Peyer's patch (tissue), 4 donors: ENCODE data around the gene GPR137B. TPM values are rescaled to one million over a fixed set of nuclear protein-coding genes. Genes with fewer than 3 reads are reported as not detected.
A peak's percentile ranks its signal among the peaks of the same experiment; 100 is the strongest.

Experiments
- DNase-seq, 3 donors: peaks; one replicate each; pipeline ENCODE4 v3.0.0-alpha.2; 2017 to 2019
- H3K27ac ChIP-seq, 4 donors: fragments of 200-600 bp; sonication (generic); one replicate each; pipeline ENCODE4 v1.5.1; 2016 to 2019
- H3K27me3 ChIP-seq, 2 donors: fragments of 200-600 bp; sonication (generic); one replicate each; pipeline ENCODE4 v1.5.1; 2019
- H3K36me3 ChIP-seq, 3 donors: fragments of 200-600 bp; sonication (generic); one replicate each; pipeline ENCODE4 v1.5.1; 2016 to 2019
- H3K4me1 ChIP-seq, 4 donors: fragments of 200-600 bp; sonication (generic); one replicate each; pipeline ENCODE4 v1.5.1; 2016 to 2019
- H3K4me3 ChIP-seq, 4 donors: fragments of 200-600 bp; sonication (generic); 1 replicate in 3 of 4; 2 replicates in 1 of 4; pipeline ENCODE4 v1.5.1; 2016 to 2019; ENCODE audit warnings: mild to moderate bottlenecking in 1 of 4
- H3K9me3 ChIP-seq, 4 donors: fragments of 200-600 bp; sonication (generic); one replicate each; pipeline ENCODE4 v1.5.1; 2016 to 2019; ENCODE audit warnings: mild to moderate bottlenecking in 1 of 4
- POLR2A ChIP-seq, 2 donors: fragments of 450-650 bp; IDR thresholded peaks; one replicate each; pipeline ENCODE4 v1.5.1; 2017; ENCODE audit warnings: antibody characterized with exemption in 2 of 2, mild to moderate bottlenecking in 2 of 2, moderate library complexity in 2 of 2
- total RNA-seq, 4 donors: library from RNA; depleted of rRNA; stranded (reverse); fragments of >200 nt; gene quantifications; one replicate each; pipeline ENCODE4 v1.1.0, GENCODE V29; 2016
- TF ChIP-seq, protein P1 (sequence below), 6 experiments: fragments of 450-650 bp in 4 of 6; fragments of 200-600 bp in 2 of 6; sonication (generic) in 1 of 6; IDR thresholded peaks; one replicate each; pipeline ENCODE4 v1.5.1; 2017 to 2019; ENCODE audit warnings: antibody characterized with exemption in 6 of 6, mild to moderate bottlenecking in 3 of 6, moderate library complexity in 1 of 6

Gene GPR137B
- total RNA-seq, 4 donors from 2014 or later = 13.4 to 37.1 (median 23.0) TPM

DNA sequence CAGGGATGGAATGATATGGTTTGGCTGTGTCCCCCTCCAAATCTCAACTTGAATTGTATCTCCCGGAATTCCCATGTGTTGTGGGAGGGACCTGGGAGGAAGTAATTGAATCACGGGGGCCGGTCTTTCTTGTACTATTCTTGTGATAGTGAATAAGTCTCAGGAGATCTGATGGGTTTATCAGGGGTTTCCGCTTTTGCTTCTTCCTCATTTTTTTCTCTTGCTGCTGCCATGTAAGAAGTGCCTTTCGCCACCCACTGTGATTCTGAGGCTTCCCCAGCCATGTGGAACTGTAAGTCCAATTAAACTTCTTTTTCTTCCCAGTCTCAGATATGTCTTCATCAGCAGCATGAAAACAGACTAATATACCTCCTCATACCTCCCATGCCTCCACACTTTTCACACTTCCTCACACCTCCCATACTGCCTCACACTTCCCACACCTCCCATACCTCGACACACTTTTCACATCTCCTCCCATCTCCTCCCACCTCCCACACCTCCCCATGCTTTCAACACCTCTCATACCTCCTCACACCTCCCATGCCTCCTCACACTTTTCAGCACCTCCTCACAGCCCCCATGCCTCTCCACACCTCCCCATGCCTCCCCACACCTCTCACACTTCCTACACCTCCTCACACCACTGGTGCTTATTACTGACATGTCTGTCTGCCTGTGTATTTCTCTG is 21.3 kb downstream of the GPR137B start:
- peak overlapping the region in 2 of 4 donors; percentile 32 to 76 for H3K27ac ChIP-seq
- no peak for TF ChIP-seq POLR2A (IDR thresholded peaks at IDR 0.05)
- TF ChIP-seq, protein P1, sequence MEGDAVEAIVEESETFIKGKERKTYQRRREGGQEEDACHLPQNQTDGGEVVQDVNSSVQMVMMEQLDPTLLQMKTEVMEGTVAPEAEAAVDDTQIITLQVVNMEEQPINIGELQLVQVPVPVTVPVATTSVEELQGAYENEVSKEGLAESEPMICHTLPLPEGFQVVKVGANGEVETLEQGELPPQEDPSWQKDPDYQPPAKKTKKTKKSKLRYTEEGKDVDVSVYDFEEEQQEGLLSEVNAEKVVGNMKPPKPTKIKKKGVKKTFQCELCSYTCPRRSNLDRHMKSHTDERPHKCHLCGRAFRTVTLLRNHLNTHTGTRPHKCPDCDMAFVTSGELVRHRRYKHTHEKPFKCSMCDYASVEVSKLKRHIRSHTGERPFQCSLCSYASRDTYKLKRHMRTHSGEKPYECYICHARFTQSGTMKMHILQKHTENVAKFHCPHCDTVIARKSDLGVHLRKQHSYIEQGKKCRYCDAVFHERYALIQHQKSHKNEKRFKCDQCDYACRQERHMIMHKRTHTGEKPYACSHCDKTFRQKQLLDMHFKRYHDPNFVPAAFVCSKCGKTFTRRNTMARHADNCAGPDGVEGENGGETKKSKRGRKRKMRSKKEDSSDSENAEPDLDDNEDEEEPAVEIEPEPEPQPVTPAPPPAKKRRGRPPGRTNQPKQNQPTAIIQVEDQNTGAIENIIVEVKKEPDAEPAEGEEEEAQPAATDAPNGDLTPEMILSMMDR (IDR thresholded peaks at IDR 0.05) = no peak
- H3K27me3 ChIP-seq = no peaks in the 10 kb centered on the region
- peaks cover 0 to 8% (median 4%) of the 10 kb centered on the region in 4 donors for H3K9me3 ChIP-seq
- H3K4me3 ChIP-seq = peak overlapping the region in 1 of 4 donors; percentile 35
- no peaks in the 10 kb centered on the region for H3K36me3 ChIP-seq
- H3K4me1 ChIP-seq = peaks cover 0 to 7% (median 3%) of the 10 kb centered on the region in 4 donors
- no peak for DNase-seq

DNA sequence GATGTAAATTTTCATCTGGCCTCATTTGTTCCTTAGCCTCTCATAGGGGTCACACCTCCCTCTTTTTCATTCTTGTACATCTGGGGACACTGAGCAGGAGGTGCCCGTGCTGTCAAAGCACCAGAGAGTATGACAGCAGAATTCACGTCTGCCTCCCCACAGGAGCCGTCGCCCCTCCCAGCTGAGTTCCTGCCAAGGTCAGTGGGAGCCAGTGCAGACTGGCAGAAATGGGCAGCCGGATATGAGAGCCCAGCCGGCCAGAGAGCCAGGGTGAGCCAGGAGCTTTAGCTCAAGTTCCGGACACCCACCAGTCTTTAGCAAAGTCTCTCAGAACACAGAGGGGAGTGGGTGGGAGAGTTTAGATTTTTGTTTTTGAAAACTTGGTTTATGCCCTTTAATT is 21.9 kb downstream of the GPR137B start:
- Histone ChIP-seq H3K4me1 (peaks cover 0 to 7% (median 3%) of the 10 kb centered on the region in 4 donors), H3K27me3 (no peaks in the 10 kb centered on the region), H3K4me3 (no peak overlapping the region), H3K9me3 (peaks cover 0 to 8% (median 4%) of the 10 kb centered on the region in 4 donors), H3K36me3 (no peaks in the 10 kb centered on the region), H3K27ac (no peak overlapping the region)
- no peak for TF ChIP-seq POLR2A (IDR thresholded peaks at IDR 0.05)
- TF ChIP-seq, protein P1 (IDR thresholded peaks at IDR 0.05) = no peak
- no peak for DNase-seq

DNA sequence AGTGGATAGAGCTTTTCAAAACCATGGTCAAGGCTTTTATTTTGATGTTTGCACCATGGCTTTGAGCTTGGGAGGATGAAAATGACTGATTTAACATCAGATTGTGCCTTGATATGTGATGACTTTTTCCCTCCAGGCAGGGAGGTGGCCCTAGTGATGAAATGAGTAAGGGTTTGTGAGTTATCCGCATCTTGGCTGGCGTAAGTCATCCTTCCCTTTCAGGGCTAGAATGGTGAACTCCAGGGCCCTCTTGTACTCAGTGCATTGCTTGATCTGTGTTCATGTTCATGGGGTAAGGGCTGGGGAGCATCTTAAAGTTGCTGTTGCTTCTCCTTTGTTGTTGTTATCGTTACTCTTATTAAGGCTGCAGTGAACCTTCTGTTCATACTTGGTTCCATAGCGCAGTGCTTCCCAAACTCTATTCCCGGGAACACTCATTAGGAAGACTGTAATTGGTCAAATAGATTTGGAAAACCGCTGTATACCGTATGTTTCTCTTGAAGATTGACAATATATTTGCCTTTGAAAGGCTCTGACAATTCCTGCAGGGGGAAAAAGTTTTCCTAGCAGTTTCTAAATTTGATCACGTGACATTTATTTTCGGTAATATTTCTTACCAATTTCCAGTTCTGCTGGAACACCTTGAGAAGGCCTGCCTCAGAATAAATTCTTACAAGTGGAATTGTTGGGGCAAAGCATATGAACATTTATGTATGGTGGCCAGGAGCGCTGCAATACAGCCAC is 23.1 kb downstream of the GPR137B start:
- TF ChIP-seq, protein P1 (IDR thresholded peaks at IDR 0.05) = no peak
- no peak for TF ChIP-seq POLR2A (IDR thresholded peaks at IDR 0.05)
- Histone ChIP-seq H3K9me3 (peaks cover 0 to 8% (median 4%) of the 10 kb centered on the region in 4 donors), H3K36me3 (no peaks in the 10 kb centered on the region), H3K27ac (no peak overlapping the region), H3K4me3 (no peak overlapping the region), H3K27me3 (no peaks in the 10 kb centered on the region), H3K4me1 (peaks cover 0 to 7% (median 0%) of the 10 kb centered on the region in 4 donors)
- DNase-seq = no peak

DNA sequence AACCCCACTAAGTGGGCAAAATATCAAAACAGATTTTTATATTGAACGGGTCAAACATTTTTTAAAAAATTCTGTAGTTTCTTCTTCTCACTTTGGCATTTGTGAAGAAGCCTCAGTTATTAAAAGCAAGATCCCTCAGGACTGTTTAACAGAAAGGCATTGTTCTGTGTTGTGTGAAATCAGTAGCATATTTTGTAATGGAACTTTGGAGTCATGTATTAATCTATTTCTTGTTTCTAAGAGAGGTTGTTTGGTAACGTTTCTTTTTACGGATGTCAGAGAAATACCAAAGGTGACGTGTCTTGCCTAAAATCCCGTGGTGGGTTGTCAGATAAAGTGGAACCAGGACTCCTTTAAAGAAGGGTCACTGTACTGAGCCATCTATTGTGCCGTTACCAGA is 23.7 kb downstream of the GPR137B start:
- Histone ChIP-seq H3K9me3 (peaks cover 0 to 8% (median 4%) of the 10 kb centered on the region in 4 donors), H3K4me1 (peaks cover 0 to 7% (median 0%) of the 10 kb centered on the region in 4 donors), H3K36me3 (no peaks in the 10 kb centered on the region), H3K4me3 (no peak overlapping the region), H3K27ac (no peak overlapping the region), H3K27me3 (no peaks in the 10 kb centered on the region)
- TF ChIP-seq POLR2A (IDR thresholded peaks at IDR 0.05) = no peak
- TF ChIP-seq, protein P1 (IDR thresholded peaks at IDR 0.05) = no peak
- no peak for DNase-seq

DNA sequence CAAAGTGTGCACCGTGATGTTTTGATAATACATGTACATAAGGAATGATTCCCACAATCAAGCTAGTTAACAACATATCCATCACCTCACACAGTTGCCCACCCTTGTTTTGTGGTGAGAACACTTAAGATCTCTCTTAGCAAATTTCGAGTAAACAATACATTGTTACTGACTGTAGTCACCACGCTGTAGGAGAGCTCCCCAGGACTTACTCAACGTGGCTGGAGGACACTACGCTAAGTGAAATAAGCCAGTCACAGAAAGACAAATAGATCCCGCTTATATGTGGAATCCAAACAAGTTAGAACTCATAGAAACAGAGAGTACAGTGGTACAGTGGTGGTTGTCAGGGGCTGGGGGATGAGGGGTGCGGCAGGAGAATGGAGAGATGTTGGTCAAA is 24.8 kb downstream of the GPR137B start:
- H3K9me3 ChIP-seq = peaks cover 0 to 2% (median under 1%) of the 10 kb centered on the region in 4 donors
- no peak overlapping the region for H3K4me3 ChIP-seq
- no peak for DNase-seq
- H3K27ac ChIP-seq = no peak overlapping the region
- TF ChIP-seq POLR2A (IDR thresholded peaks at IDR 0.05) = no peak
- TF ChIP-seq, protein P1 (IDR thresholded peaks at IDR 0.05) = no peak
- H3K27me3 ChIP-seq = no peaks in the 10 kb centered on the region
- peaks cover 0 to 7% (median 0%) of the 10 kb centered on the region in 4 donors for H3K4me1 ChIP-seq
- H3K36me3 ChIP-seq = no peaks in the 10 kb centered on the region
